IMR-90 (cell line): ENCODE measurements around the gene CYB561D2. TPM values are rescaled to one million over a fixed set of nuclear protein-coding genes. Genes with fewer than 3 reads are reported as not detected.
A peak's percentile ranks its signal among the peaks of the same experiment; 100 is the strongest.

ENCODE experiments used
- ATAC-seq: fragments of 200-7000 bp; cut with Tn5 transposase; 2 replicates; pipeline ENCODE4 v1.9.1; 2020; ENCODE audit warnings: low read depth, mild to moderate bottlenecking, moderate library complexity
- BruUV-seq: library from RNA; stranded (reverse); fragments of 400-500 nt; replicated peaks from 2 replicates; lab custom pipeline; 2021; lab: Mats Ljungman, UMichigan
- CTCF ChIA-PET: fragments of 300-600 bp; formaldehyde crosslinking; extraction: SDS; loops from one replicate; lab custom pipeline; 2021; ENCODE audit warnings: antibody characterized with exemption; lab: Yijun Ruan, JAX
- POLR2A ChIA-PET: fragments of 300-600 bp; sonication (Branson Sonifier 250); formaldehyde crosslinking; loops from one replicate; lab custom pipeline; 2022; ENCODE audit warnings: antibody characterized with exemption; ENCODE audit not compliant: unreplicated experiment; lab: Charles Lee
- DNase-seq: peaks from one replicate; pipeline ENCODE4 v3.0.0; 2013
- H2AFZ ChIP-seq: replicated peaks from 2 replicates; pipeline ENCODE3; 2013; ENCODE audit warnings: low read length, mild to moderate bottlenecking; ENCODE audit not compliant: poor library complexity
- H2AK5ac ChIP-seq: 2 replicates; pipeline ENCODE4 v1.6.1; 2013; ENCODE audit warnings: low read depth, low read length, inconsistent platforms
- H2AK9ac ChIP-seq: replicated peaks from 2 replicates; pipeline ENCODE3; 2013; ENCODE audit warnings: mild to moderate bottlenecking, low read depth, low read length, moderate library complexity; ENCODE audit not compliant: poor library complexity
- H2BK120ac ChIP-seq: 2 replicates; pipeline ENCODE4 v1.6.1; 2013; ENCODE audit warnings: low read depth, low read length, inconsistent platforms
- H2BK15ac ChIP-seq: 3 replicates; pipeline ENCODE4 v1.6.1; 2013; ENCODE audit warnings: low read depth, low read length, inconsistent platforms
- H2BK20ac ChIP-seq: 2 replicates; pipeline ENCODE4 v1.6.1; 2013; ENCODE audit warnings: low read depth, mild to moderate bottlenecking, inconsistent platforms, low read length, moderate library complexity
- H2BK5ac ChIP-seq: 2 replicates; pipeline ENCODE4 v1.6.1; 2013; ENCODE audit warnings: mild to moderate bottlenecking, low read depth, low read length, inconsistent platforms; ENCODE audit not compliant: poor library complexity, severe bottlenecking
- H3K14ac ChIP-seq: replicated peaks from 2 replicates; pipeline ENCODE4 v1.6.1; 2013; ENCODE audit warnings: low read depth, low read length, inconsistent platforms
- H3K18ac ChIP-seq: 2 replicates; pipeline ENCODE4 v1.6.1; 2013; ENCODE audit warnings: low read depth, low read length, control low read depth
- H3K23ac ChIP-seq: 2 replicates; pipeline ENCODE4 v1.6.1; 2013; ENCODE audit warnings: low read depth, low read length, inconsistent platforms
- H3K27ac ChIP-seq: 2 replicates; pipeline ENCODE4 v1.5.1; 2013; ENCODE audit warnings: mild to moderate bottlenecking, control low read depth, low read length; ENCODE audit not compliant: insufficient read depth
- H3K27me3 ChIP-seq: 2 replicates; pipeline ENCODE4 v1.6.1; 2013; ENCODE audit warnings: low read length; ENCODE audit not compliant: control insufficient read depth, insufficient read depth
- H3K36me3 ChIP-seq: 2 replicates; pipeline ENCODE4 v1.6.1; 2013; ENCODE audit warnings: low read length, mixed read lengths; ENCODE audit not compliant: control insufficient read depth, insufficient read depth
- H3K4ac ChIP-seq: 2 replicates; pipeline ENCODE4 v1.6.1; 2013; ENCODE audit warnings: low read depth, low read length, inconsistent platforms
- H3K4me1 ChIP-seq: 2 replicates; pipeline ENCODE4 v1.6.1; 2013; ENCODE audit warnings: low read length, mixed read lengths; ENCODE audit not compliant: control insufficient read depth, insufficient read depth
- H3K4me2 ChIP-seq: 2 replicates; pipeline ENCODE4 v1.6.1; 2013; ENCODE audit warnings: low read depth, mild to moderate bottlenecking, control low read depth, low read length, moderate library complexity
- H3K4me3 ChIP-seq: 2 replicates; pipeline ENCODE4 v1.5.1; 2013; ENCODE audit warnings: low read depth, mild to moderate bottlenecking, control low read depth, low read length, moderate library complexity; ENCODE audit not compliant: insufficient read depth
- H3K56ac ChIP-seq: 2 replicates; pipeline ENCODE4 v1.6.1; 2013; ENCODE audit warnings: low read length, inconsistent platforms; ENCODE audit not compliant: insufficient read depth; ENCODE audit errors: extremely low read depth
- H3K79me1 ChIP-seq, 2 experiments: 2 replicates each; pipeline ENCODE4 v1.6.1; 2013; ENCODE audit warnings: low read length in 2 of 2, inconsistent platforms in 1 of 2, low read depth in 1 of 2
- H3K9ac ChIP-seq: 2 replicates; pipeline ENCODE4 v1.6.1; 2013; ENCODE audit warnings: low read depth, low read length, control low read depth
- H3K9me1 ChIP-seq: 2 replicates; pipeline ENCODE4 v1.6.1; 2013; ENCODE audit warnings: low read length, inconsistent platforms; ENCODE audit not compliant: insufficient read depth
- H3K9me3 ChIP-seq: 2 replicates; pipeline ENCODE4 v1.6.1; 2013; ENCODE audit warnings: low read length; ENCODE audit not compliant: control insufficient read depth, insufficient read depth
- H4K20me1 ChIP-seq: 2 replicates; pipeline ENCODE4 v1.6.1; 2013; ENCODE audit warnings: low read length, inconsistent platforms; ENCODE audit not compliant: insufficient read depth
- H4K5ac ChIP-seq: 2 replicates; pipeline ENCODE4 v1.6.1; 2013; ENCODE audit warnings: mild to moderate bottlenecking, low read depth, low read length, control low read depth
- H4K8ac ChIP-seq, 2 experiments: 2 replicates each; pipeline ENCODE4 v1.6.1; 2013; ENCODE audit warnings: low read depth in 2 of 2, low read length in 2 of 2, control low read depth in 1 of 2, inconsistent platforms in 1 of 2
- H4K91ac ChIP-seq: 2 replicates; pipeline ENCODE4 v1.6.1; 2013; ENCODE audit warnings: low read depth, low read length, inconsistent platforms; ENCODE audit not compliant: insufficient read depth
- CEBPB ChIP-seq: IDR thresholded peaks from 2 replicates; pipeline ENCODE4 v1.6.1; 2012; ENCODE audit warnings: low read depth, low read length, improper control_type of control experiment
- CHD1 ChIP-seq: IDR thresholded peaks from 2 replicates; pipeline ENCODE4 v1.6.1; 2012; ENCODE audit warnings: low read depth, low read length, improper control_type of control experiment
- ELK1 ChIP-seq: fragments of 150-350 bp; IDR thresholded peaks from 2 replicates; pipeline ENCODE4 v1.6.1; 2016; ENCODE audit warnings: low read depth, mild to moderate bottlenecking, low read length, moderate library complexity, borderline replicate concordance
- FOS ChIP-seq: fragments of 150-350 bp; IDR thresholded peaks from 2 replicates; pipeline ENCODE4 v1.6.1; 2016; ENCODE audit warnings: low read depth, low read length
- MAZ ChIP-seq: IDR thresholded peaks from 2 replicates; pipeline ENCODE4 v1.6.1; 2012; ENCODE audit warnings: low read depth, mild to moderate bottlenecking, low read length, improper control_type of control experiment, moderate library complexity, borderline replicate concordance
- MXI1 ChIP-seq: IDR thresholded peaks from 2 replicates; pipeline ENCODE4 v1.6.1; 2012; ENCODE audit warnings: low read depth, mild to moderate bottlenecking, low read length, moderate library complexity, borderline replicate concordance
- POLR2A ChIP-seq: IDR thresholded peaks from 2 replicates; pipeline ENCODE4 v1.6.1; 2012; ENCODE audit warnings: mild to moderate bottlenecking, low read depth, low read length
- RFX5 ChIP-seq: IDR thresholded peaks from 2 replicates; pipeline ENCODE4 v1.8.0; 2012; ENCODE audit warnings: low read depth, mild to moderate bottlenecking, low read length, moderate library complexity
- SMC3 ChIP-seq: fragments of 150-350 bp; IDR thresholded peaks from 2 replicates; pipeline ENCODE4 v1.6.1; 2016; ENCODE audit warnings: low read depth, mild to moderate bottlenecking, antibody characterized with exemption, low read length, moderate library complexity
- WGBS, 2 experiments: methylation state at CpG; one replicate each; pipeline versions ENCODE4 v1.1.5 to v1.1.7; 2013; ENCODE audit warnings: missing lambda C conversion rate in 2 of 2; ENCODE audit not compliant: insufficient read length in 1 of 2; ENCODE audit errors: extremely low coverage in 2 of 2; 5-methylcytosine and 5-hydroxymethylcytosine counted together
- dilution Hi-C: fragments of 300-500 bp; cut with HindIII; formaldehyde crosslinking; loops from one replicate; pipeline ENCODE4 v1.14.3; 2018; ENCODE audit warnings: low sequenced_read_pairs; ENCODE audit not compliant: unreplicated experiment
- in situ Hi-C: fragments of 300-500 bp; cut with MboI; formaldehyde crosslinking; loops from 3 replicates; pipeline ENCODE4 v1.14.3; 2019; ENCODE audit warnings: low sequenced_read_pairs, inconsistent platforms, mixed read lengths
- intact Hi-C: fragments of 100-400 bp; cut with micrococcal nuclease; formaldehyde crosslinking; loops from 2 replicates; pipeline ENCODE4 v1.10.0; 2022
- polyA plus RNA-seq, 3 experiments: library from polyadenylated mRNA; depleted of rRNA; stranded (reverse); fragments of >200 nt; gene quantifications; 2 replicates each; pipeline ENCODE4 v1.2.3, GENCODE V29; 2012; ENCODE audit warnings: low replicate concordance in 1 of 3
- total RNA-seq: library from RNA; depleted of rRNA; stranded (reverse); fragments of >200 nt; gene quantifications from 2 replicates; pipeline ENCODE4 v1.2.3, GENCODE V29; 2012

The CYB561D2 gene
- total and polyA plus RNA-seq, 2 of the 4 experiments (the other 2 are of a cell fraction) = 29.2 to 31.7 TPM

- Histone ChIP-seq H2AK5ac (no peak overlapping the region), H3K56ac (no peak overlapping the region), H2AFZ (peak overlapping the region; percentile 97), H4K20me1 (peaks cover 42% of the 10 kb centered on the region), H3K9ac (no peak overlapping the region), H4K91ac (peak overlapping the region; percentile 26), H2BK120ac (no peak overlapping the region), H2BK15ac (no peak overlapping the region), H2AK9ac (peak overlapping the region; percentile 99), H4K5ac (peak overlapping the region; percentile 69), H3K79me1 (peaks cover 0 to 49% of the 10 kb centered on the region in 2 experiments; a peak in 2 of 4 replicates), H3K4me1 (peaks cover 26% of the 10 kb centered on the region), H4K8ac (peak overlapping the region; percentile 56 to 90), H3K23ac (no peak overlapping the region), H3K4ac (peak overlapping the region; percentile 55; the same call in 1 of the 2 replicates), H2BK5ac (no peak overlapping the region), H3K9me1 (peaks cover 20% of the 10 kb centered on the region), H3K14ac (no peak overlapping the region), H2BK20ac (no peak overlapping the region), H3K4me3 (peak overlapping the region; percentile 19; the same call in 1 of the 2 replicates), H3K36me3 (peaks cover 26% of the 10 kb centered on the region), H3K9me3 (no peaks in the 10 kb centered on the region), H3K18ac (no peak overlapping the region), H3K27ac (no peak overlapping the region), H3K4me2 (peak overlapping the region; percentile 57), H3K27me3 (no peaks in the 10 kb centered on the region)
- ChIA-PET CTCF (no interaction called here), POLR2A (no interaction called here)
- no peak for DNase-seq
- no peak for TF ChIP-seq CEBPB
- no peak for TF ChIP-seq RFX5
- TF ChIP-seq ELK1 = no peak
- no peak for TF ChIP-seq POLR2A
- no peak for TF ChIP-seq FOS
- TF ChIP-seq MXI1 = no peak
- TF ChIP-seq SMC3 = no peak
- no peak for TF ChIP-seq MAZ
- no peak for TF ChIP-seq CHD1
- BruUV-seq = no TSS peak
- peak; percentile 1; the same call in 1 of the 2 replicates for ATAC-seq
- intact Hi-C loops = no loop called here
- dilution Hi-C loops = no loop called here
- in situ Hi-C loops = no loop called here
- WGBS, 2 experiments = 20% methylated on average over 1 of the region's 8 CpGs; no CpG with 5 or more reads in 1 of the 2 experiments
Measured at GRCh38 chr3:50359760-50360110, 9.1 kb downstream of the CYB561D2 start.
